Measurements from ENCODE around the gene MICOS13.

MICOS13 gene

GRCh38 chr19:5641171-5641570, 39.1 kb downstream of the MICOS13 start:
- TF ChIP-seq CTCF (IDR thresholded peaks at IDR 0.05; ENCODE audit: insufficient read depth, low read length, missing control alignments) = no peak
- no peak overlapping the region for H3K4me3 ChIP-seq (ENCODE audit: low read depth, low read length)
- POLR2A ChIA-PET = no interaction called here
- DNase-seq (ENCODE audit: low read depth, low spot score) = no peak
- CTCF ChIA-PET = no interaction called here

- POLR2A ChIA-PET = no interaction called here
Observed at GRCh38 chr19:5637971-5638370, 42.3 kb downstream of the MICOS13 start.

GRCh38 chr19:5635427-5635826, 44.9 kb downstream of the MICOS13 start:
- no peak overlapping the region for H3K4me3 ChIP-seq (ENCODE audit: low read depth, low read length)
- DNase-seq (ENCODE audit: low read depth, low spot score) = no peak
- no peak for TF ChIP-seq CTCF (IDR thresholded peaks at IDR 0.05; ENCODE audit: insufficient read depth, low read length, missing control alignments)
- ChIA-PET POLR2A (interaction anchor here (1.5 kb wide), 1 partner anchor 12 kb away, joined by 3 read pairs; the partner anchor contains the start of gene SAFB), CTCF (interaction anchor here (0.9 kb wide), 1 partner anchor 52 kb away, joined by 3 read pairs; no protein-coding TSS in a partner anchor)

More at GRCh38 chr19:5637971-5638370, 42.3 kb downstream of the MICOS13 start:
- TF ChIP-seq CTCF (IDR thresholded peaks at IDR 0.05; ENCODE audit: insufficient read depth, low read length, missing control alignments) = no peak
- no peak overlapping the region for H3K4me3 ChIP-seq (ENCODE audit: low read depth, low read length)
- CTCF ChIA-PET = interaction anchor here (0.8 kb wide), 1 partner anchor 49 kb away, joined by 3 read pairs; no protein-coding TSS in a partner anchor
- DNase-seq (ENCODE audit: low read depth, low spot score) = no peak

- POLR2A ChIA-PET = no interaction called here
- no peak for DNase-seq (ENCODE audit: low read depth, low spot score)
- TF ChIP-seq CTCF (IDR thresholded peaks at IDR 0.05; ENCODE audit: insufficient read depth, low read length, missing control alignments) = no peak
- CTCF ChIA-PET = no interaction called here
- no peak overlapping the region for H3K4me3 ChIP-seq (ENCODE audit: low read depth, low read length)
Observed at GRCh38 chr19:5632657-5633056, 47.7 kb downstream of the MICOS13 start.

GRCh38 chr19:5632241-5632612, 48.1 kb downstream of the MICOS13 start:
- no peak for TF ChIP-seq CTCF (IDR thresholded peaks at IDR 0.05; ENCODE audit: insufficient read depth, low read length, missing control alignments)
- ChIA-PET CTCF (no interaction called here), POLR2A (no interaction called here)
- H3K4me3 ChIP-seq (ENCODE audit: low read depth, low read length) = no peak overlapping the region
- DNase-seq (ENCODE audit: low read depth, low spot score) = no peak

- ChIA-PET POLR2A (no interaction called here), CTCF (interaction anchor here (1.3 kb wide), 1 partner anchor 34 kb away, joined by 4 read pairs; no protein-coding TSS in a partner anchor)
- no peak for DNase-seq (ENCODE audit: low read depth, low spot score)
- TF ChIP-seq CTCF (IDR thresholded peaks at IDR 0.05; ENCODE audit: insufficient read depth, low read length, missing control alignments) = no peak
- no peak overlapping the region for H3K4me3 ChIP-seq (ENCODE audit: low read depth, low read length)
Observed at GRCh38 chr19:5631567-5632240, 48.6 kb downstream of the MICOS13 start.
